Peyer's patch (tissue), 4 donors: Measurements from ENCODE around the gene LRRC28. TPM values are rescaled to one million over a fixed set of nuclear protein-coding genes. Genes with fewer than 3 reads are reported as not detected.

Source experiments
- DNase-seq, 3 donors: peaks; one replicate each; pipeline ENCODE4 v3.0.0-alpha.2; 2017 to 2019
- H3K27ac ChIP-seq, 4 donors: fragments of 200-600 bp; sonication (generic); one replicate each; pipeline ENCODE4 v1.5.1; 2016 to 2019
- H3K27me3 ChIP-seq, 2 donors: fragments of 200-600 bp; sonication (generic); one replicate each; pipeline ENCODE4 v1.5.1; 2019
- H3K36me3 ChIP-seq, 3 donors: fragments of 200-600 bp; sonication (generic); one replicate each; pipeline ENCODE4 v1.5.1; 2016 to 2019
- H3K4me1 ChIP-seq, 4 donors: fragments of 200-600 bp; sonication (generic); one replicate each; pipeline ENCODE4 v1.5.1; 2016 to 2019
- H3K4me3 ChIP-seq, 4 donors: fragments of 200-600 bp; sonication (generic); 1 replicate in 3 of 4; 2 replicates in 1 of 4; pipeline ENCODE4 v1.5.1; 2016 to 2019; ENCODE audit warnings: mild to moderate bottlenecking in 1 of 4
- H3K9me3 ChIP-seq, 4 donors: fragments of 200-600 bp; sonication (generic); one replicate each; pipeline ENCODE4 v1.5.1; 2016 to 2019; ENCODE audit warnings: mild to moderate bottlenecking in 1 of 4
- POLR2A ChIP-seq, 2 donors: fragments of 450-650 bp; IDR thresholded peaks; one replicate each; pipeline ENCODE4 v1.5.1; 2017; ENCODE audit warnings: antibody characterized with exemption in 2 of 2, mild to moderate bottlenecking in 2 of 2, moderate library complexity in 2 of 2
- total RNA-seq, 4 donors: library from RNA; depleted of rRNA; stranded (reverse); fragments of >200 nt; gene quantifications; one replicate each; pipeline ENCODE4 v1.1.0, GENCODE V29; 2016
- TF ChIP-seq, protein P1 (sequence below), 6 experiments: fragments of 450-650 bp in 4 of 6; fragments of 200-600 bp in 2 of 6; sonication (generic) in 1 of 6; IDR thresholded peaks; one replicate each; pipeline ENCODE4 v1.5.1; 2017 to 2019; ENCODE audit warnings: antibody characterized with exemption in 6 of 6, mild to moderate bottlenecking in 3 of 6, moderate library complexity in 1 of 6

Gene LRRC28
- total RNA-seq, 4 donors from 2014 or later = 62.7 to 197 (median 157) TPM

GRCh38 chr15:99365242-99365641, 114.0 kb downstream of the LRRC28 start:
- Histone ChIP-seq H3K4me1 (no peaks in the 10 kb centered on the region), H3K27me3 (no peaks in the 10 kb centered on the region), H3K27ac (no peak overlapping the region), H3K36me3 (peaks cover 0 to 33% (median 0%) of the 10 kb centered on the region in 3 donors), H3K9me3 (no peaks in the 10 kb centered on the region), H3K4me3 (no peak overlapping the region)
- TF ChIP-seq POLR2A (IDR thresholded peaks at IDR 0.05) = no peak
- TF ChIP-seq, protein P1, sequence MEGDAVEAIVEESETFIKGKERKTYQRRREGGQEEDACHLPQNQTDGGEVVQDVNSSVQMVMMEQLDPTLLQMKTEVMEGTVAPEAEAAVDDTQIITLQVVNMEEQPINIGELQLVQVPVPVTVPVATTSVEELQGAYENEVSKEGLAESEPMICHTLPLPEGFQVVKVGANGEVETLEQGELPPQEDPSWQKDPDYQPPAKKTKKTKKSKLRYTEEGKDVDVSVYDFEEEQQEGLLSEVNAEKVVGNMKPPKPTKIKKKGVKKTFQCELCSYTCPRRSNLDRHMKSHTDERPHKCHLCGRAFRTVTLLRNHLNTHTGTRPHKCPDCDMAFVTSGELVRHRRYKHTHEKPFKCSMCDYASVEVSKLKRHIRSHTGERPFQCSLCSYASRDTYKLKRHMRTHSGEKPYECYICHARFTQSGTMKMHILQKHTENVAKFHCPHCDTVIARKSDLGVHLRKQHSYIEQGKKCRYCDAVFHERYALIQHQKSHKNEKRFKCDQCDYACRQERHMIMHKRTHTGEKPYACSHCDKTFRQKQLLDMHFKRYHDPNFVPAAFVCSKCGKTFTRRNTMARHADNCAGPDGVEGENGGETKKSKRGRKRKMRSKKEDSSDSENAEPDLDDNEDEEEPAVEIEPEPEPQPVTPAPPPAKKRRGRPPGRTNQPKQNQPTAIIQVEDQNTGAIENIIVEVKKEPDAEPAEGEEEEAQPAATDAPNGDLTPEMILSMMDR (IDR thresholded peaks at IDR 0.05) = no peak
- no peak for DNase-seq

GRCh38 chr15:99366013-99366412, 114.7 kb downstream of the LRRC28 start:
- H3K4me1 ChIP-seq = no peaks in the 10 kb centered on the region
- no peaks in the 10 kb centered on the region for H3K27me3 ChIP-seq
- TF ChIP-seq, protein P1 (IDR thresholded peaks at IDR 0.05) = no peak
- TF ChIP-seq POLR2A (IDR thresholded peaks at IDR 0.05) = no peak
- no peak for DNase-seq
- H3K36me3 ChIP-seq = peaks cover 0 to 33% (median 0%) of the 10 kb centered on the region in 3 donors
- H3K4me3 ChIP-seq = no peak overlapping the region
- H3K27ac ChIP-seq = no peak overlapping the region
- H3K9me3 ChIP-seq = no peaks in the 10 kb centered on the region

DNA sequence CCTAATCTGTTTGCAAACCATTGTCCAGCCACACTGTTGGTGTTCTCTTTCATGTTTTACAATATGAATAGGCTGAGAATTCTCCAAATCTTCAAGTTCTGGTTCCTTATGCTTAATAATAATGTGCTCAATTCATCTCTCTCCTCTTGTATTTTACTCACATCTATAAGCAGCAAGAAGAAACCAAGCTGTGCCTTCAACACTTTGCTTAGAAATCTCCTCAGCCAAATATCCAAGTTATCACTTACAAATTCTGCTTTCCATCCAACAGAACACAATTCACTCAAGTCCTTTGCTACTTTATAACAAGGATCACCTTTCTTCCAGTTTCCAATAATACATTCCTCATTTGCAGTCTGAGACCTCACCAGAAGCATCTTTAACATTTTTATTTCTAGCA, 117.5 kb downstream of the LRRC28 start:
- TF ChIP-seq, protein P1 (IDR thresholded peaks at IDR 0.05) = no peak
- no peak for TF ChIP-seq POLR2A (IDR thresholded peaks at IDR 0.05)
- no peaks in the 10 kb centered on the region for H3K4me1 ChIP-seq
- no peak overlapping the region for H3K4me3 ChIP-seq
- H3K27ac ChIP-seq = no peak overlapping the region
- DNase-seq = no peak
- H3K36me3 ChIP-seq = peaks cover 0 to 8% (median 0%) of the 10 kb centered on the region in 3 donors
- no peaks in the 10 kb centered on the region for H3K9me3 ChIP-seq
- H3K27me3 ChIP-seq = no peaks in the 10 kb centered on the region

- TF ChIP-seq, protein P1 (IDR thresholded peaks at IDR 0.05) = no peak
- TF ChIP-seq POLR2A (IDR thresholded peaks at IDR 0.05) = no peak
- Histone ChIP-seq H3K27ac (no peak overlapping the region), H3K36me3 (peaks cover 0 to 4% (median 0%) of the 10 kb centered on the region in 3 donors), H3K4me3 (no peak overlapping the region), H3K4me1 (no peaks in the 10 kb centered on the region), H3K27me3 (no peaks in the 10 kb centered on the region), H3K9me3 (no peaks in the 10 kb centered on the region)
- DNase-seq = no peak
Observed at GRCh38 chr15:99369196-99369595, 117.9 kb downstream of the LRRC28 start.

- Histone ChIP-seq H3K9me3 (peaks cover 0 to 2% (median 0%) of the 10 kb centered on the region in 4 donors), H3K4me3 (no peak overlapping the region), H3K4me1 (no peaks in the 10 kb centered on the region), H3K27me3 (no peaks in the 10 kb centered on the region), H3K36me3 (no peaks in the 10 kb centered on the region), H3K27ac (no peak overlapping the region)
- no peak for TF ChIP-seq POLR2A (IDR thresholded peaks at IDR 0.05)
- TF ChIP-seq, protein P1 (IDR thresholded peaks at IDR 0.05) = no peak
- no peak for DNase-seq
Observed at GRCh38 chr15:99371180-99372103, 120.2 kb downstream of the LRRC28 start.
